B cell (primary cell): ENCODE data around the gene COX6B2.

Source experiments
- CTCF ChIP-seq: fragments of 200-600 bp; IDR thresholded peaks from one replicate; pipeline ENCODE4 v1.8.0; 2022; ENCODE audit warnings: antibody characterized with exemption, mild to moderate bottlenecking
- EZH2 ChIP-seq: IDR thresholded peaks from 2 replicates; pipeline ENCODE4 v1.6.1; 2012; ENCODE audit warnings: borderline replicate concordance, low read depth, mild to moderate bottlenecking, moderate library complexity, low read length; ENCODE audit not compliant: insufficient read depth, poor library complexity, severe bottlenecking

- no peak for TF ChIP-seq EZH2
- no peak for TF ChIP-seq CTCF
Observed at GRCh38 chr19:55336101-55336500, 18.4 kb downstream of the COX6B2 start.
